Ishikawa (cell line): ENCODE measurements around the gene THRA.

Experiments used
- CREB1 ChIP-seq: IDR thresholded peaks from 2 replicates; pipeline ENCODE4 v1.6.1; 2012; ENCODE audit warnings: low read depth
- FOXM1 ChIP-seq: IDR thresholded peaks from 2 replicates; pipeline ENCODE4 v1.6.1; 2012; ENCODE audit warnings: low read depth, borderline replicate concordance
- NFIC ChIP-seq: IDR thresholded peaks from 2 replicates; pipeline ENCODE4 v1.6.1; 2012
- RAD21 ChIP-seq: IDR thresholded peaks from 2 replicates; pipeline ENCODE4 v1.6.1; 2012; ENCODE audit warnings: low read depth
- TF ChIP-seq, protein P1 (sequence below): IDR thresholded peaks from 2 replicates; pipeline ENCODE4 v1.6.1; 2012; ENCODE audit warnings: low read depth, mild to moderate bottlenecking

DNA sequence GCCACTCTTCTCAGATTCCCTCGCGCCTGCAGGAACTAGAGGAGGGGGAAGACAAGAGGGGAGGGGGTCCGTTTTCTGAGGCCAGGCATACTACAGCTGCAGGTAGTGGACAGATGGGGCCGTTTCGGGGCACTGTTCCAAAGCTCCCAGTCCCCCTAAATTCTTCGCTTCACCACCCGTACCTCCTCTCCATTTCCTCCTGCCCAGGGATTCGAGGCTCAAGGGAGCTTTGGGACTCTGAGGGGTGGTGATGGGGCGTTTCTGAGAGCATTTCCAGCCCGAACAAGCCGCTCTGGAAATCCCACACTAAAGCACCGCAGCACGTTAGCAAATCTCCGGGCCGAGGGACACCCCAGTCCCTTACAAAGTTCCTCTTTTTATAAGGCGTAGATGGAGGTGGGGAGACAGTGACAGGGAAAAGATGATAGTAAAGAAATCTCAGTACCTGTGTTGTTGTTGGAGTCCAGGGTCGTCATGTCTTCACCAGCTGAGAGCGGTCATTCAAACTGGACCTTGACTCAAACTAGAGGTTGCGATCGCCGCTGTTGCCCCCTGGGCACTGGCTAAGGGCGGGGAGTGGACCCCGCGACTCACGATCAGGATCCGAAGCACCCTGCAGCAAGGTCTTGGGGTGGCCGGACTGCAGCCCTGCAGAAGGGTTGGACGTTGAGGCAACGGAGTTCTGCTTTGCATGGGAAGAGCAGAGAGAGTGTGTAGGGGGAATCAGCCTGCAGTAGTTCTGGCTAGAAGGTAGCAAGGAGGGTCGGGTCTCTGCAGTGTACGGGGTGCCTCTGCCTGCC is 37.1 kb downstream of the THRA start:
- TF ChIP-seq NFIC (no peak), RAD21 (no peak), CREB1 (no peak), FOXM1 (no peak)
- TF ChIP-seq, protein P1, sequence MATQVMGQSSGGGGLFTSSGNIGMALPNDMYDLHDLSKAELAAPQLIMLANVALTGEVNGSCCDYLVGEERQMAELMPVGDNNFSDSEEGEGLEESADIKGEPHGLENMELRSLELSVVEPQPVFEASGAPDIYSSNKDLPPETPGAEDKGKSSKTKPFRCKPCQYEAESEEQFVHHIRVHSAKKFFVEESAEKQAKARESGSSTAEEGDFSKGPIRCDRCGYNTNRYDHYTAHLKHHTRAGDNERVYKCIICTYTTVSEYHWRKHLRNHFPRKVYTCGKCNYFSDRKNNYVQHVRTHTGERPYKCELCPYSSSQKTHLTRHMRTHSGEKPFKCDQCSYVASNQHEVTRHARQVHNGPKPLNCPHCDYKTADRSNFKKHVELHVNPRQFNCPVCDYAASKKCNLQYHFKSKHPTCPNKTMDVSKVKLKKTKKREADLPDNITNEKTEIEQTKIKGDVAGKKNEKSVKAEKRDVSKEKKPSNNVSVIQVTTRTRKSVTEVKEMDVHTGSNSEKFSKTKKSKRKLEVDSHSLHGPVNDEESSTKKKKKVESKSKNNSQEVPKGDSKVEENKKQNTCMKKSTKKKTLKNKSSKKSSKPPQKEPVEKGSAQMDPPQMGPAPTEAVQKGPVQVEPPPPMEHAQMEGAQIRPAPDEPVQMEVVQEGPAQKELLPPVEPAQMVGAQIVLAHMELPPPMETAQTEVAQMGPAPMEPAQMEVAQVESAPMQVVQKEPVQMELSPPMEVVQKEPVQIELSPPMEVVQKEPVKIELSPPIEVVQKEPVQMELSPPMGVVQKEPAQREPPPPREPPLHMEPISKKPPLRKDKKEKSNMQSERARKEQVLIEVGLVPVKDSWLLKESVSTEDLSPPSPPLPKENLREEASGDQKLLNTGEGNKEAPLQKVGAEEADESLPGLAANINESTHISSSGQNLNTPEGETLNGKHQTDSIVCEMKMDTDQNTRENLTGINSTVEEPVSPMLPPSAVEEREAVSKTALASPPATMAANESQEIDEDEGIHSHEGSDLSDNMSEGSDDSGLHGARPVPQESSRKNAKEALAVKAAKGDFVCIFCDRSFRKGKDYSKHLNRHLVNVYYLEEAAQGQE = no peak
